Esophagus muscularis mucosa (tissue), 3 donors: Measurements from ENCODE around the gene GPR137B.

Experiments used
- CTCF ChIP-seq, 3 experiments: fragments of 200-600 bp in 2 of 3; fragments of 450-650 bp in 1 of 3; sonication (generic) in 2 of 3; IDR thresholded peaks; one replicate each; pipeline ENCODE4 v1.5.1; 2017 to 2019; ENCODE audit warnings: antibody characterized with exemption in 3 of 3, mild to moderate bottlenecking in 2 of 3, moderate library complexity in 1 of 3
- POLR2A ChIP-seq: fragments of 450-650 bp; IDR thresholded peaks from one replicate; pipeline ENCODE4 v1.6.1; 2017; ENCODE audit warnings: antibody characterized with exemption, moderate library complexity, mild to moderate bottlenecking, low read depth

DNA sequence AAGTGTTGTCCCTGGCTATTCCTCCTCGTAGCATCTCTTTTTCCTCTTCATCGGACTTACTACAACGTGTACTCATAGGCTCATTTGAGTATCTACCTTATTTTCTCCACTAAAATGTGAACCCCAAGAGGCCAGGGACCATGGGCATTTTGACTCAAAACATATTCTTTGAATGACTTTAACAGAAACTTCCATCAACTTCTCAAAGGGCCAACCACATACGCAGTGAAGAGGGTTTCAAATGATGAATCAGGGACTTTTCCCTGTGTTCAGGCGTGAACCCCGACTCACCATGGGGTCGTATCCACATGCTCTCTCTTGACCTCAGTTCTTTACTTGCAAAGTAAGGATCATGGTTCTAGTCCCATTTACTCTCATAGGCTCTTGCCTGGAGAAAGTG is 20.2 kb upstream of the GPR137B start:
- TF ChIP-seq POLR2A (no peak), CTCF (IDR thresholded peaks at IDR 0.05) (no peak)
